GM19238 (cell line): ENCODE results near the gene MACROD1.
"Not testable (repeated sequence)": the region's sequence is repeated elsewhere in the genome, so short reads cannot be mapped to it uniquely, and the experiment has no call there.

Experiments
- DNase-seq: peaks from one replicate; pipeline ENCODE4 v3.0.0; 2011; ENCODE audit warnings: low spot score; ENCODE audit not compliant: insufficient read length

Gene MACROD1

DNA sequence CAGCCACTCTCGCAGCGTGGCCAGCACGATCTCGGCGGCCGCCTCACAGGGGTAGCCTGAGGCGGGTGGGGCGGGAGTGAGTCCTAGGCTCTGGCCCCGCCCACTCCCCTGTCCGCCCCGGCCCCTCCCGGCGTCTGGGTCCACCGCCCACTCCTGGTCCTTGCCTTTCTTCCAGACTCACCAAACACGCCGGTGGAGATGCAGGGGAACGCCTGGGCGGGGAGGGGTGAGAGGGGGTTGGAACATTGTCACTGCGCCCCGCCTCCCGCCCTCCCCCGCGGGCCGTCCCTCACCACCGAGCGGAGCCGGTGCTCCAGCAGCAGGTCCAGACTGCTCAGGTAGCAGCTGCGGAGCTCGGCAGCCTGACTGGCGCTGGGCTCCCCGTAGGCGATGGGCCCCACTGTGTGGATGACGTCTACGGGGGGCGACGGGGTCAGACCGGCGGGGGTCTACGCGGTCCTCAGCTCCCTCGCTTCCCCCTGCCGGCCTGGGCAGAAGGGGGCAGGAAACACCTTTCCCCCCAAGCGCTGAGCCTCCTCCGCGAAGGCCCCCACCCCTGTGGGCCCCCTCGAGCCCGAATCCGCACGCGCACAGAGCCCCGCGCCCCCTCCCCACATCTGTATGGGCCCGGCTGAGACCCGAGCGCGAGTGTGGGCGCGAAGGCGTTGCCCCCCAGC lies 166.4 kb downstream of the MACROD1 start:
- DNase-seq = peak; percentile 64

DNA sequence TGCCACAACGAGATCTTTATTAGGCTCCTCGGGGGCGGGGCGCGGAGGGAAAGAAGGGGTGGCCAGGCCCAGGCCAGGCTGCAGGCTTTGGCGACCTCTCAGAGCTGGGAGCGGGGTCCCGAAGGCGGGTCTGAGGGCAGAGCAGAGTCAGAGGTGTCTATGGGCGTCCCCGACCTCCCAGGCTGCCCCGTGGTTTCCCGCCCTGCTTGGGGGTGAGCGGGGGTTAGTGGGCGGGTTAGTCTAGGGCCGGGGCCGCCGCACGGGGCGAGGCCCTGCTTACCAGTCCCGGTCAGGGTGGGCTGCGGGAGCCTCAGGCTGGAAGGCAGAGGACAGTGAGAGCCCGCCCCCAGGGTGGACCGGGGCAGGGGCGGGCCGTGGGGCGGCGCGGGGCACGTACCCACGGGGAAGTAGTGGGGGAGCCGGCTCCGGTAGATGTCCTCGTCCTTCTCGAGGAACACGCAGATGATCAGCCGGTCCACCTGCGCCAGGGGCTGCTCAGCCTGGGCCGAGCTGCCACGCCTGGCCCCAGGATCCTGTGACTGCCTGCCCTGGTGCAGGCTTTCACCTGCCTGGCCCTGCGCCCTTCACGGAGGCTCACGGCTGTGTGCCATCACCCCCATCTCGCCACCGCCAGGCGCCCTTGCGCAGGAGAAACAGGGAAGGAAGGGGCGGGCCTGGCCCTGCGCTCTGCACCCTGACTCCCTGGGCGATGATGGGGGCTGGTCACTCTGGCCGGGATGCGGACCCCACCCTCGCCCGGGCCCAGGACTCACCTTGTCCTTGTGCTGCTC lies 167.2 kb downstream of the MACROD1 start:
- no peak for DNase-seq

DNA sequence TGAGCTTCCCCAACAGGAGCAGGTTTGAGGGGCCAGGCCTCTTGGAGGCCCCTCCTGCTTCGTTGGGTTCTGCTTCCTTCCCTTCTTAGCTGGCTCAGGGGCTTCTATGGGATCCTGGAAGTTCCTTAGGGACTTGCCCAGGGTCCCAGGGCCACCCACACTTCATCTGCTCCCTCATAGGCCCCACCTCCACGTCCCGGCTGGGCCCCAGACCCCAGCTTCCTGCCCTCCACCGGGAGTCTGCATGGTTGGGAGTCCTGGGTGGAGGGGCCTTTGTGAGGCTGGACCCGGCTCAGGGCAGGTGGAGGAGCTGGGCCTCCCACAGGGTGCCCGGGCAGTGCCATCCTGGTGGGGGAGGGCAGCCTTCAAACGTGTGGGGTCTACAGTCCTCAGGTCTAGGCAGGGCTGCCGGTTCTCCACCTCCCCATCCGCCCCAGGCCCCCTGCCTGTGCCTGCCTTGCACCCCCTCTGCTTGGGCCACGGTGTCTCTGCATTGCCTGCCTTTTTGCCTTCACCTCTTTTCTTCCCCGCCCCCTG lies 168.0 kb downstream of the MACROD1 start:
- no peak for DNase-seq

DNA sequence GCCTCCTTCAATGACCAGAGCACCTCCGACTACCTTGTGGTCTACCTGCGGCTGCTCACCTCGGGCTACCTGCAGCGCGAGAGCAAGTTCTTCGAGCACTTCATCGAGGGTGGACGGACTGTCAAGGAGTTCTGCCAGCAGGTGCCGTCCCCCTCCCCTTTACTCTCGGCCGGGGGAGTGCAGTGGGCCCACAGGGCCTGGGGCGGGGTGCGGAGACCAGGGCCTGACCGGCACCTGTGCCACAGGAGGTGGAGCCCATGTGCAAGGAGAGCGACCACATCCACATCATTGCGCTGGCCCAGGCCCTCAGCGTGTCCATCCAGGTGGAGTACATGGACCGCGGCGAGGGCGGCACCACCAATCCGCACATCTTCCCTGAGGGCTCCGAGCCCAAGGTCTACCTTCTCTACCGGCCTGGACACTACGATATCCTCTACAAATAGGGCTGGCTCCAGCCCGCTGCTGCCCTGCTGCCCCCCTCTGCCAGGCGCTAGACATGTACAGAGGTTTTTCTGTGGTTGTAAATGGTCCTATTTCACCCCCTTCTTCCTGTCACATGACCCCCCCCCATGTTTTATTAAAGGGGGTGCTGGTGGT lies 168.7 kb downstream of the MACROD1 start:
- DNase-seq = no peak

DNA sequence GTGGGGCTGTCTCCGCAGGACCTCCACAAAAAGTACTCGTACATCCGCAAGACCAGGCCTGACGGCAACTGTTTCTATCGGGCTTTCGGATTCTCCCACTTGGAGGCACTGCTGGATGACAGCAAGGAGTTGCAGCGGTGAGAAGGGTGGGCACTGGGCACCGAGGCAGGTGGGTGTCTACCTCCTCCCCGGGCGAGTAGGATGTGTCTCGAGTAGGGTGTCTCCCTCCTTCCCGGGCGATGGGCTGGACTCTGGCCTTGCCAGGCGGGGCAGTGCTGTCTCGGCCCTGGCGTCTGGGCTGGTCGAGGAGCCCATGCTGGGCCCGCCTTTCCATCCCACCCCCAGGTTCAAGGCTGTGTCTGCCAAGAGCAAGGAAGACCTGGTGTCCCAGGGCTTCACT lies 169.4 kb downstream of the MACROD1 start:
- DNase-seq = no peak

DNA sequence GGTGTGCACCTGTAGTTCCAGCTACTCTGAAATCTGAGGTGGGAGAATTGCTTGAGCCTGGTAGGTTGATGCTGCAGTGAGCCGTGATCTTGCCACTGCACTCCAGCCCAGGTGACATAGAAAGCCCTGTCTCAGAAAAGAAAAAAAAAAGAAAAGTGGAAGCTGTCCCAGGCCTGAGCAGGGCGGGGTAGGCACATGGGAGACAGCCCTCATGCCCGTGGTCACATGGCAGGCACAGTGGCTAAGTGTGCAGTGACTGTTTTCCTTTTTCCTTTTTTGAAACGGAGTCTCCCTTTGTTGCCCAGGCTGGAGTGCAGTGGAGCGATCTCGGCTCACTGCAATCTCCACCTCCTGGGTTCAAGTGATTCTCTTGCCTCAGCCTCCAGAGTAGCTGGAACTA lies 171.9 kb downstream of the MACROD1 start:
- no peak for DNase-seq

DNA sequence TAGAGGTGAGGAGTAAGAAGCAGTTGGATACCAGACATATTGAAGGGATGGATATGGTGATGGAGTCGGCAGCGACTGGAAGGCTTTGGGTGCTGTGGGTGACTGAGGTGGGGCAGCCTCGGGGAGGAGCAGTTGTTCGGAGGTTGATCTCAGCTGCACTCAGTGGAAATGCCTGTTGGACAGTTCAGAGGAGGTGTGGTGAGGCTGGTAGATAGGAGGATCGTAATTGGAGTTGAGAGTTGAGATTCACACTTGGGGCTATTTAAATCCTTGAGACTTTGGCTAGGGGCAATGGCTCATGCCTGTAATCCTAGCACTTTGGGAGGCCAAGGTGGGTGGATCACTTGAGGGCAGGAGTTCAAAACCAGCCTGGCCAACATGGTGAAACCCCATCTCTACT lies 172.8 kb downstream of the MACROD1 start:
- DNase-seq = no peak

DNA sequence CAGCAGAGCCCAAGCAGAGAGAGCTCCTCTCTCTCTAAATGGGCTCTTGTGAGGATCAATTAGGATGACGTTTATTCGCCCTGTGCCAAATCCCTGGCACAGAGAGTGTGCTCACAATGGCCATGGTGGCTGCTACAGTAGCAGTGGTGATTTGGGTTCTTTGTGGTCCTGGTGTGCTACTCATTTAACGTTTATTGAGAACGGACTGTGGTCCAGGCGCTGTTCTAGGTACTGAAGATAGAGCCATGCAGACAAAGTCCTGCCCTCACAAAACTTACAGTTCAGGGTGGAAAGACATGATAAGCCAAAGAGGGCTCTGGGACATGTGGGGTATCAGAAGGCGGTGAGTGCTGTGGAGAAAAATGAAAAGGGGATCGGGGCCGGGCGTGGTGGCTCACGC lies 174.4 kb downstream of the MACROD1 start:
- no peak for DNase-seq

DNA sequence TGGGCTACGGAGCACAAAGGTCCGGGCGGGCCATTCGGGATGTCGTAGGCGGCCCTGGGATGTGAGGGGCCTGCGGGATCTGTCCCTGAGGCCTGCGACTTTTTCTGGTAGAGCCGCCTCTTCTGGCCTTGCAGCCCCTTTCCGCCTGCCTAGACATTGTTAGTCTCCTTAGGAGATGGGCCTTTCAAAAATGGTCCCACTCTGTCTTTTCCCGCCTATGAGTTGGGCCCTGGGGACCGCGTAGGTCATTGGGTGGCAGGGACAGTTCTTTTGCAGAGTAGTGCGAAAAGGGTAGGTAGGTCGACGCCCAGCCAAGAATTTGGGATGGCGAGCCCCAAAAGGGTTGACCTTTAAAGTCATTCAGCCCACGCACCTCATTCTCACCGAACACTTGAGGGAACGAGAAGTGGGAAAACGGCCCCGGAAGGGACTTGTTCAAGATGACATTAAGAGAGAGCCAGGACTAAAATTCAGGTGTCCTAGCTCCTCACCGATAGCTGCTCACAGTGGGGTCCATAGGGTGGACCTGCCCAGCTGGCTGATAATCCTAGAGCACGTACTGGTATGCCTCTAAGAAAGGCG lies 178.9 kb downstream of the MACROD1 start:
- DNase-seq = no peak

DNA sequence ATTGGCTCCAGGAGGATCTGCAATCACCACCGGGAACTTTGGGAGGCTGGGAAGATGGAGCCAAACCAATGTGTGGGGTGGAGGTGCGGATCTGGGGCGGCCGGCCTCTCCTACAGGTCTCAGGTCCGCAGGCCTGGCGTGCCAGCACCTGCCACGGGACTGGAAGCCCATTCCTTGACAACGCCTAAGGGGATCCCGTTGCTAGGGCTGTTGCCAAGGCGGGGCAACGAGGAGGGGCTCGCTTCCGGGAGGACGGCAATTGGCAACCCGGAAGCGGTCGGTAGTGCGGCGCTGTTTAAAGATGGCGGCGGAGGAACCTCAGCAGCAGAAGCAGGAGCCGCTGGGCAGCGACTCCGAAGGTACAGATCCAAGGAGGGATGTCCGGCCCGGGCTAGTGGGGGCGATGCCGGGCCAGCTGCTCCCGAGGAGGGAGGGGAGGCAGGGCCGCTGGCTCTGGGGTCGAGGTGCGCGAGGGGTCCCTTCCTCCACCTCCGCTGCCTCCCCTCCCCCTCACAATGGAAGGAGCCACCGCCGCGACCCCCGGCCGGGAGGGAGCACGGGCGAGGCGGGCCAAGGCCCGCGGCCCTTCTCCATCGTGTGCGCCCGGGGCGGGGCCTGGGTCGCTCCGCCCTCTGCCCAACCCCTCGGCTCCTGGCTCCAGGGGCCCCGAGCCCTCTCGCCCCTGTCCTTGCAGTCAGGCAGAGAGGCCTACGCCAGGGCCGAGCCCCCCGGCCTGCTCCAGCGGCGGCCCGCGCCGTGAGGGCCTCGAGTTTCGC lies 179.6 kb downstream of the MACROD1 start, which contains the start of gene OTUB1:
Gene OTUB1, plus strand, starts transcription at position 283 of the 776 bp plus-strand sequence. Its CDS starts 19 bp downstream, at position 302.
- peak; percentile 98 for DNase-seq

DNA sequence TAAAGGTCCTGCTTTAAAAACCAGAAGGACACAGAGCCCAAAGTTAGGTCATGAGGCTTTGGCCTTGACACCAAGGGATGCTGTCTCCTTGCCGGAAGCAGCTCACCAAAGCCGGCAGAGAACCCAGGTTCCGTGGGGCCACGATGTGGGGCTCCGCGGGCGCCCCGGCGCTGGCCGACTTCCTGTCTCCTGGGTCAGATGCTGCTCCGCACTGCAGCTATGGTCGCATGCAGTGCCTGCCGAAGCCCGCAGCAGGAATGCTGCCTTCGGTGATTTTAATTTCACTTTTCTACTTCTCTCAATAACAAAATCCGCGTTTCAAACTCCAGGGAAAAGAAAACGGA lies 180.1 kb downstream of the MACROD1 start:
- DNase-seq = peak; percentile 70

DNA sequence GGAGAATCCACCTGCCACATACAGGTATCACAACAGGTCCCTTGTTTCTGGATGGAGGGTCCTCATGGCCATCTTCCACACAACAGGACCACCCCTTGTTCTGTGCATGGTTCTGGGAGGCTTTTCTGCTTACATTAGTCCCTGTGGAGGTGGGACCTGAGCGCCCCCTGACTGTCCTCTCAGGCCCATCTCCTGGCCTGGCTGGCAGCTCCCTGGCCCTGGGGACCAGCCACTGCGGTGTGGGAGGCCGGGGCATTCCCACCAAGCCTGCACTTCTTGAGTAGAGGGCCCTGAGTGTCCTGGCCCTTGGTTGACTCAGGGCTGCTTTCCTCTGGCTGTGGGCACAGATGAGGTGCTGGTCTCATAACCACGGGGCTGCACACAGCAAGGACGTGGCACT lies 186.5 kb downstream of the MACROD1 start:
- DNase-seq = no peak

DNA sequence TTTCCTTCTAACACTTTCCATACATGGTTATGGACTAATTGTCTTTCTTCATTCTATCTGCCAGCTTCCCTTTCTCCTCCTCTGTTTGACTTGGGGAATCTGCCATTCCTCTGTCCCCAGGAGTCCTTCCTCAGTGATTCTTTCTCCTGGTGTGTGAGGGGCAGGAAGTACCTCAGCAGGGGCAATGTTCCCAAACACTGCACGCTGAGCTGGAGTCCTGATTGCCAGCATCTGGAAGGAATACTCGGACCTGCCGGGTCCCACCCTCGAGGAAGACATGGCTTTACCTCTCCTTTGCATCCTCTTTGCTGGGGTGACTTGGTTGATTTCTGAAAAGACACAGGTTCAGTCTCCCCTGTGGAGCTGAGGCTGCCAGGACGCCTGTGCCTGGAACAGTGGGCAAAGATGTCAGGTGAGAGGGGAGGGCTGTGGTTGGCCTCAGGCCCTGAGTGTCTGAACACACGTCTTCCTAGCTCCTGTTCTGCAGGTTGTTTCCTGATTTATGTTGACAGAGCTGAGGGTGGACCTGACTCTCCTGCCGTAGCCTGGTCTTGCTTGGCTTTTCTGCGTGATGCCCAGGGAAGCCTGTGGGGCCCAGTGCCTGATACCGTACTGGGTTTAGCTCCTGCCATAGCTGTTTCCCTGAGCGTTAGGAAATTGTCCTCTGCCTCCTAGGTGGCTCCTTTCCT lies 187.2 kb downstream of the MACROD1 start:
- no peak for DNase-seq

DNA sequence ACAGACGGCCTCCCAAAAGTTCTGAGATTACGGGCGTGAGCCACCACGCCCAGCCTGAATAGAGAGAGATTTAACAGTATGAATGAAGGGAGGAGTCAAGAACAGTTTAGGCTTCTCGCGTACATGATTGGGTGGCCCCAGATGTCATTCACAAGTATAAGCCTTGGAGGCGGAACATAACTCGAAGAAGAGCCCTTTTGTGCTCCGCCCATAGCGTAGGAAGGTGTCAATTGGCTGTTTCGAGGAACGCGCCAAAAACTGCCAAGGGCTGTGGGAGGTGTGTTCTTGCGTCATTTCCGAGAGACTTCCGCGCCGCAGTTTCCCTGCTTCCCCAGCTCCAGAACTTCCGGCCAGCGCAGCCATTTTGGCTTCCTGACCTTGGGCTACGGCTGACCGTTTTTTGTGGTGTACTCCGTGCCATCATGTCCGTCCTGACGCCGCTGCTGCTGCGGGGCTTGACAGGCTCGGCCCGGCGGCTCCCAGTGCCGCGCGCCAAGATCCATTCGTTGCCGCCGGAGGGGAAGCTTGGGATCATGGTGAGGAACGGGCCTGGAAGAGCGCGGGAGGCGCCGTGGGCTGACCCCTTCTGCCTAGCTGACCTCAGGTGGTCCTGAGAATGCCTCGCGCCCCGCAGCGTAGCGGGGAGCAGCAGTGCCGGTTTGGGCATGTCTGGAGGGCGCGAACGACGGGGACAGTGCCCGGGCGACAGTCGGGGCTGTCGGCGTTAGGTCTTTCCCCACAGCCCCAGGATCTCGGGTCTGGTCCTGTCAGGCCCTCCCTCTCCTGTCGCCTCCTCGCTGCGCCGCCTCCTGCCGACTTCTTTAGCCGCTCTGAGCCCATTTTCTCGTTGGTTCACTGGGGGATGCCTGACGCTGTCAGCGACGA lies 191.4 kb downstream of the MACROD1 start, which contains the start of gene COX8A:
Gene COX8A, plus strand, starts transcription at position 362 of the 885 bp plus-strand sequence. Its CDS starts 61 bp downstream, at position 423.
- peak; percentile 97 for DNase-seq

DNA sequence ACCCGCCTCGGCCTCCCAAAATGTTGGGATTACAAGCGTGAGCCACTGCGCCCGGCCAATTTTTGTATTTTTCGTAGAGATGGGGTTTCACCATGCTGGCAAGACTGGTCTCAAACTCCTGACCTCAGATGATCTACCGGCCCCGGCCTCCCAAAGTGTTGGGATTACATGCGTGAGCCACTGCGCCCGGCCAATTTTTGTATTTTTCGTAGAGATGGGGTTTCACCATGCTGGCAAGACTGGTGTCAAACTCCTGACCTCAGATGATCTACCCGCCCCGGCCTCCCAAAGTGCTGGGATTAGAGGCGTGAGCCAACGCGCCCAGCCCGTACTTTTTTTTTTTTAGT lies 192.0 kb downstream of the MACROD1 start:
- not testable (repeated sequence) for DNase-seq

DNA sequence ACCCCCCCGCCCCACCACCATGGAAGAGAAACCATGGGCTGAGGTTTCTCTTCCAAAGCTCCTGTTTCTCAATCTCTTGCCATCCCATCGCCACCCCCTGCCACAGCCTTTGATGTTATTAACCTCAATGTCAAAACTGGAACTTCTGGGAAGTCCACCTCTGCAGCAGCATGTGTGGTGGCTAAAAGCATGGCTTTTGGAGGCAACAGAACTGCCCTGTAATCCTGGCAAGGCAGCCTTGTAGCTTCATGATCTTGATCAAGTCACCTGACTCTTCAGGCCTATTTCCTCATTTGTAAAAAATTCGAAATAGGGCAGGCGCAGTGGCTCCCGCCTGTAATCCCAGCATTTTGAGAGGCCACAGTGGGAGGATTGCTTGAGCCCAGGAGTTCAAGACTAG lies 195.0 kb downstream of the MACROD1 start:
- DNase-seq = no peak

DNA sequence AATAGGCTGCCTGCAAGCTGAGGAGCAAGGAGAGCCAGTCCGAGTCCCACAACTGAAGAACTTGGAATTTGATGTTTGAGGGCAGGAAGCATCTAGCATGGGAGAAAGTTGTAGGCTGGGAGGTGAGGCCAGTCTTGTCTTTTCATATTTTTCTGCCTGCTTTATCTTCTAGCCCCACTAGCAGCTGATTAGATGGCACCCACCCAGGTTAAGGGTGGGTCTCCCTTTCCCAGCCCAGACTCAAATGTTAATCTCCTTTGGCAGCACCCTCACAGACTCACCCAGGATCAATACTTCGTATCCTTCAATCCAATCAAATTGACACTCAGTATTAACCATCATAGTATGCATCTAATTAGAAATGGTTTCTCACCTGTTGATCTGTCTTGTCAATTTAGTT lies 196.5 kb downstream of the MACROD1 start:
- DNase-seq = no peak

DNA sequence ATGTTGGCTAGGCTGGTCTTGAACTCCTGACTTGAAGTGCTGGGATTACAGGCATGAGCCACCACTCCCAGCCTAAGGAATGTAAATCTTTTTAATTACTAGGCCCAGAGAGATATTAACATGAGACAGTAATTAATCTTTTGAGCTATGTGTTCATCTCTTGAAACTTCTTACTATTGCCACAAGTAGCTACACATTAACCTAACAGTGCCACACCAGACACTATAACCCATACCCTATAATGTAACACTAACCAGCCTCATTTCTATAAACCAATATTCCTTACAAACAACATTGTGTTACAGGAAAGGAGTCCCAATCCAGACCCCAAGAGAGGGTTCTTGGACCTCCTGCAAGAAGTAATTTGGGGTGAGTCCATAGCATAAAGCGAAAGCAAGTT lies 199.5 kb downstream of the MACROD1 start:
- DNase-seq = no peak

DNA sequence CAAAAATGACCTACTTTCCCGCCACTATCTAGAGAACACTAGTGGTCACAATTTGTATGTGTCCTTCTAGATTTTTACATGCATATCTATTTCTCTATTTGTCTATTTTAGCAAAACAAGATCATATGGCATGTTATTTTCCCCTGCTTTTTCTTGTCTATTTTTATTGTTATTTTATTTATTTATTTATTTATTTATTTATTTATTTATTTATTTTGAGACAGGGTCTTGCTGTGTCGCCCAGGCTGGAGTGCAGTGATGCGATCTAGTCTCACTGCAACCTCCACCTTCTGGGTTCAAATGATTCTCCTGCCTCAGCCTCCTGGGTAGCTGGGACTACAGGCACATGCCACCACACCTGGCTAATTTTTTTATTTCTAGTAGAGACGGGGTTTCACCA lies 202.0 kb downstream of the MACROD1 start:
- not testable (repeated sequence) for DNase-seq
